Smooth muscle cell (in vitro differentiated cells): ENCODE measurements around the gene QPRT. TPM values are rescaled to one million over a fixed set of nuclear protein-coding genes. Genes with fewer than 3 reads are reported as not detected.
"Not testable (repeated sequence)": the region's sequence is repeated elsewhere in the genome, so short reads cannot be mapped to it uniquely, and the experiment has no call there.

Source experiments
- DNase-seq: peaks from one replicate; lab custom pipeline; 2025; ENCODE audit not compliant: unreplicated experiment; lab: John Stamatoyannopoulos, UW
- H2AFZ ChIP-seq: fragments of 200-600 bp; sonication (generic); 2 replicates; pipeline ENCODE4 v1.6.0; 2016; ENCODE audit warnings: antibody characterized with exemption, low read depth, mild to moderate bottlenecking
- H3F3A ChIP-seq: fragments of 200-600 bp; sonication (generic); 2 replicates; pipeline ENCODE4 v1.6.0; 2017; ENCODE audit warnings: antibody characterized with exemption, low read depth
- H3K27ac ChIP-seq: fragments of 200-600 bp; sonication (generic); 2 replicates; pipeline ENCODE4 v1.5.1; 2016; ENCODE audit warnings: low read depth, mild to moderate bottlenecking
- H3K27me3 ChIP-seq: fragments of 200-600 bp; sonication (generic); 2 replicates; pipeline ENCODE4 v1.6.1; 2016; ENCODE audit warnings: low read depth, mild to moderate bottlenecking
- H3K36me3 ChIP-seq: fragments of 200-600 bp; sonication (generic); 2 replicates; pipeline ENCODE4 v1.5.1; 2016; ENCODE audit warnings: low read depth
- H3K4me1 ChIP-seq: fragments of 200-600 bp; sonication (generic); 2 replicates; pipeline ENCODE4 v1.5.1; 2016; ENCODE audit warnings: low read depth
- H3K4me2 ChIP-seq: fragments of 200-600 bp; sonication (generic); 2 replicates; pipeline ENCODE4 v1.6.0; 2016; ENCODE audit warnings: mild to moderate bottlenecking
- H3K4me3 ChIP-seq: fragments of 200-600 bp; sonication (generic); 2 replicates; pipeline ENCODE4 v1.5.1; 2016; ENCODE audit warnings: mild to moderate bottlenecking
- H3K79me2 ChIP-seq: fragments of 200-600 bp; sonication (generic); 2 replicates; pipeline ENCODE4 v1.6.0; 2016; ENCODE audit warnings: low read depth, mild to moderate bottlenecking
- H3K9ac ChIP-seq: fragments of 200-600 bp; sonication (generic); 2 replicates; pipeline ENCODE4 v1.6.0; 2016; ENCODE audit warnings: low read depth
- H3K9me3 ChIP-seq: fragments of 200-600 bp; sonication (generic); replicated peaks from 2 replicates; pipeline ENCODE4 v1.5.1; 2016; ENCODE audit warnings: low read depth
- H4K20me1 ChIP-seq: fragments of 200-600 bp; sonication (generic); 2 replicates; pipeline ENCODE4 v1.6.0; 2016; ENCODE audit warnings: low read depth
- WGBS: methylation state at CpG from one replicate; pipeline ENCODE4 v1.1.7; 2016; ENCODE audit warnings: low lambda C conversion rate; 5-methylcytosine and 5-hydroxymethylcytosine counted together
- polyA plus RNA-seq: library from polyadenylated mRNA; unstranded; fragments of >200 nt; fragmentation: Nextera tagmentation; extraction: Ambion mirVana; gene quantifications from 2 replicates; pipeline ENCODE4 v1.2.1, GENCODE V29; 2016
- total RNA-seq: library from RNA; depleted of rRNA; stranded (reverse); fragments of >200 nt; gene quantifications from 2 replicates; pipeline ENCODE4 v1.2.3, GENCODE V29; 2014
- TF ChIP-seq, protein P1 (sequence below): fragments of 200-600 bp; sonication (generic); IDR thresholded peaks from 2 replicates; pipeline ENCODE4 v1.5.1; 2017; ENCODE audit warnings: borderline replicate concordance, mild to moderate bottlenecking, antibody characterized with exemption; ENCODE audit not compliant: insufficient read depth, poor library complexity, severe bottlenecking

QPRT gene
- total and polyA plus RNA-seq, 2 experiments from 2014 or later: 67.4 to 196 TPM

DNA sequence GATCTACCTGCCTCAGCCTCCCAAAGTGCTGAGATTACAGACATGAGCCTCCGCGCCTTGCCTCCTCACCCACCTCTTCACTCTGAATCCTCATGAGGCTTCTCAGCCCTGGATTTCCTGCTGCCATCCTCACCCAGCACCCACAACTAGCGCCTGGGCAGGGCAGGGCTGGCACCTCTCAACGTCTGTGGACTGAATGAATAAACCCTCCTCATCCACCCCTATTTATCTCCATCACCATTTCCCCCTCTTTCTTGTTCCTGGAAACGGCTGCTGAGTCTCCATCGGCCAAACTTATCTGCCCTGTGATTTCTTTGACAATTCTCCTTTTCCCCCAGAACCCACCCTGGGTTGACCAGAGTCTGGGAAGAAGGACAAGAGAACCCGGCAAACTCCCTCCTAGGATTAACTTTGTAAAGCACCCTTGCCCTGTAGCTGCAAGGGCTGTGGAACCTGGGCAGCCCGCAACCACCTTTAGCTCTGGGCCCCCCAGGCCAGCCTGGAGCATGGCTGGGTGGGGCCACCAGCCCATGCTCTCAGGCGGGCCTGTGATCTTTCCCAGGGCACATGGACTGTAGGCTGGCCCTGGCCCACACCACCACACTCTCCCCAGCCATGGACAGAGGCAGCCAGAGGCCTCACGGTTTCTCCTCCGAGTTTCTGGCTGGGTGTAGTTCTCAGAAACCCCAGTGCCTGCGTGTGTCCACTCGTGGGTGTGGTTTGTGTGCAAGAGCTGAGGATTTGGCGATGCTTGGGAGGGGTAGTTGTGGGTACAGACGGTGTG lies 13.5 kb upstream of the QPRT start:
- H3K4me3 ChIP-seq: no peak overlapping the region
- H3K36me3 ChIP-seq: no peaks in the 10 kb centered on the region
- H4K20me1 ChIP-seq: no peaks in the 10 kb centered on the region
- no peaks in the 10 kb centered on the region for H3K79me2 ChIP-seq
- H3K4me2 ChIP-seq: no peak overlapping the region
- WGBS: 81% methylated on average over 15 of the region's 15 CpGs
- H3K27ac ChIP-seq: no peak overlapping the region
- H3K27me3 ChIP-seq: no peaks in the 10 kb centered on the region
- TF ChIP-seq, protein P1, sequence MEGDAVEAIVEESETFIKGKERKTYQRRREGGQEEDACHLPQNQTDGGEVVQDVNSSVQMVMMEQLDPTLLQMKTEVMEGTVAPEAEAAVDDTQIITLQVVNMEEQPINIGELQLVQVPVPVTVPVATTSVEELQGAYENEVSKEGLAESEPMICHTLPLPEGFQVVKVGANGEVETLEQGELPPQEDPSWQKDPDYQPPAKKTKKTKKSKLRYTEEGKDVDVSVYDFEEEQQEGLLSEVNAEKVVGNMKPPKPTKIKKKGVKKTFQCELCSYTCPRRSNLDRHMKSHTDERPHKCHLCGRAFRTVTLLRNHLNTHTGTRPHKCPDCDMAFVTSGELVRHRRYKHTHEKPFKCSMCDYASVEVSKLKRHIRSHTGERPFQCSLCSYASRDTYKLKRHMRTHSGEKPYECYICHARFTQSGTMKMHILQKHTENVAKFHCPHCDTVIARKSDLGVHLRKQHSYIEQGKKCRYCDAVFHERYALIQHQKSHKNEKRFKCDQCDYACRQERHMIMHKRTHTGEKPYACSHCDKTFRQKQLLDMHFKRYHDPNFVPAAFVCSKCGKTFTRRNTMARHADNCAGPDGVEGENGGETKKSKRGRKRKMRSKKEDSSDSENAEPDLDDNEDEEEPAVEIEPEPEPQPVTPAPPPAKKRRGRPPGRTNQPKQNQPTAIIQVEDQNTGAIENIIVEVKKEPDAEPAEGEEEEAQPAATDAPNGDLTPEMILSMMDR: no peak
- H3K4me1 ChIP-seq: peaks cover 10% of the 10 kb centered on the region
- no peak overlapping the region for H2AFZ ChIP-seq
- no peak overlapping the region for H3K9ac ChIP-seq
- no peaks in the 10 kb centered on the region for H3F3A ChIP-seq
- no peak for DNase-seq
- no peaks in the 10 kb centered on the region for H3K9me3 ChIP-seq

DNA sequence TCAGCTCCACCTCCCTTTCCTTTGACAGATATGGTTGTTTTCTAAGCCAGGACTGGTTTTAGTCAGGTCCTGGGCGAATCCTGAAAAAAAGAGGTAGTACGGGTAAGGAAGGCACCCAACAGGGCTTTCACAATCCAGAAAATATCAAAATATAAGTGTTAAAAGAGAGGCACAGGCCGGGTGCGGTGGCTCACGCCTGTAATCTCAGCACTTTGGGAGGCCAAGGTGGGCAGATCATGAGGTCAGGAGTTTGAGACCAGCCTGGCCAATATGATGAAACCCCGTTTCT lies 11.7 kb upstream of the QPRT start:
- not testable (repeated sequence) for H3F3A ChIP-seq, H3K9ac ChIP-seq, H3K27ac ChIP-seq, H4K20me1 ChIP-seq, H3K4me3 ChIP-seq, H3K27me3 ChIP-seq, H3K4me2 ChIP-seq, DNase-seq, H3K9me3 ChIP-seq, H3K36me3 ChIP-seq, H3K79me2 ChIP-seq
- WGBS: 90% methylated on average over 6 of the region's 6 CpGs
- Histone ChIP-seq H3K4me1 (peaks cover 10% of the 10 kb centered on the region), H2AFZ (peak overlapping the region; percentile 95)

DNA sequence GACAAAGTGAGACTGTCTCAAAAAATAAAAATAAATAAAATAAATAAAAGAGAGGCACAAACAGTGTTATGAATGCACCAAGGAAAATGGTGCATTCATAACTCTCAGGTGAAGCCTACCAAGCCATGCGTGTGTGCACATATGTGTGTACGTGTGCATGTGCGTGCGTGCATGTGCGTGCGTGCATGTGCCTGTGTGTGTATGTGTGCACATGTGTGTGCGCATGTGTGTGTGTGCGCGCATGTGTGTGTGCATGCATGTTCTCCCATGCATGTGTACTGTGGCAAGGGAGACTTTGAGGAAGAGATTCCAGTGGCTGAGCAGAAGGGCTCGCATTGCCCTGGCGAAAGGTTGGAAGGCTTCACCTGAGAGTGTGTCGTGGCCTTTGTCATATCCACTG lies 11.2 kb upstream of the QPRT start:
- H3K4me1 ChIP-seq: peaks cover 10% of the 10 kb centered on the region
- H3K4me2 ChIP-seq: no peak overlapping the region
- no peaks in the 10 kb centered on the region for H3K79me2 ChIP-seq
- H3K4me3 ChIP-seq: no peak overlapping the region
- H3K27ac ChIP-seq: no peak overlapping the region
- no peak overlapping the region for H2AFZ ChIP-seq
- no peak overlapping the region for H3K9ac ChIP-seq
- H3K27me3 ChIP-seq: no peaks in the 10 kb centered on the region
- H3K9me3 ChIP-seq: no peaks in the 10 kb centered on the region
- WGBS: 98% methylated on average over 12 of the region's 12 CpGs
- H4K20me1 ChIP-seq: no peaks in the 10 kb centered on the region
- TF ChIP-seq, protein P1: no peak
- no peaks in the 10 kb centered on the region for H3K36me3 ChIP-seq
- H3F3A ChIP-seq: no peaks in the 10 kb centered on the region
- no peak for DNase-seq

DNA sequence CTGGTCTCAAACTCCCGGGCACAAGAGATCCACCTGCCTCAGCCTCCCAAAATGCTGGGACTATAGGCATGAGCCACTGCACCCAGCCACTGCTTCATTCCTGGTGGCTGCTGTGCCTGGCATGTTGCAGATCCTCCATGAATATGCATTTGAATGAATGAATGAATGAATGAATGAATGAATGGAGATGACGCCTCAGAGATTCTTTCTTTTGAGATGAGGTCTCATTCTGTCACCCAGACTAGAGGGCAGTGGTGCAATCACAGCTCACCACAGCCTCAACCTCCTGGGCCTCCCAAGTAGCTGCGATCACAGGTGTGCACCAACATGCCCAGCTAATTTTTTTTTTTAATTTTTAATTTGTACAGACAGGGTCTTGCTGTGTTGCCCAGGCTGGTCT lies 10.7 kb upstream of the QPRT start:
- WGBS: 93% methylated on average over 3 of the region's 3 CpGs

More for the DNA sequence above, 10.7 kb upstream of the QPRT start:
- no peaks in the 10 kb centered on the region for H3F3A ChIP-seq
- H3K27ac ChIP-seq: no peak overlapping the region
- H3K9me3 ChIP-seq: no peaks in the 10 kb centered on the region
- H4K20me1 ChIP-seq: no peaks in the 10 kb centered on the region
- TF ChIP-seq, protein P1: no peak
- H3K4me1 ChIP-seq: peaks cover 10% of the 10 kb centered on the region
- no peaks in the 10 kb centered on the region for H3K79me2 ChIP-seq
- no peaks in the 10 kb centered on the region for H3K36me3 ChIP-seq
- no peaks in the 10 kb centered on the region for H3K27me3 ChIP-seq
- no peak for DNase-seq
- no peak overlapping the region for H2AFZ ChIP-seq
- H3K4me3 ChIP-seq: no peak overlapping the region
- no peak overlapping the region for H3K4me2 ChIP-seq
- no peak overlapping the region for H3K9ac ChIP-seq
